GM19025 (cell line): ENCODE measurements around the gene PDZRN3.

ENCODE experiments used
- ATAC-seq: cut with Tn5 transposase; IDR thresholded peaks from one replicate; pipeline ENCODE4 v1.9.1; 2021; ENCODE audit warnings: mild to moderate bottlenecking, low read depth, moderate library complexity; ENCODE audit not compliant: unreplicated experiment

PDZRN3 gene

GRCh38 chr3:73624821-73625665, at the start of gene PDZRN3:
Gene PDZRN3, minus strand, starts transcription at chr3:73624941.
- no peak for ATAC-seq

DNA sequence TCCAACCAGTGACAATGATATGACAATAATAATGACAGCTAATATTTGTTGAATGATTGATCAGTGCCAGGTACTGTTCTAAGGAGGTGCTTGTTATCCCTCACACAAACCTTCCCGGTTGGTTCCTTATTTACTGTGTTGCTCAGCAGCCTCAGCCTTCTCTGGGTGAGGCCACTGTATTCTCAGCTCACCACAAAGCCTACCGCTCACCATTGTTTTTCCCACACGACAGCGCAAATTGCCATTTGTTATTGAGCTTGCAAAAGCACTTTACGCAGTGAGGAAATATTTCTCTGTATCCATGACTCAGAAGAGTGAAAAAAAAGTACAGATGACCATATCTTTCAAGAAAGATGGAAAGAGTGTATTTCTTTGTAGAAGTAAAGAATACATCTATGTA, 49.5 kb upstream of the PDZRN3 start:
- no peak for ATAC-seq

DNA sequence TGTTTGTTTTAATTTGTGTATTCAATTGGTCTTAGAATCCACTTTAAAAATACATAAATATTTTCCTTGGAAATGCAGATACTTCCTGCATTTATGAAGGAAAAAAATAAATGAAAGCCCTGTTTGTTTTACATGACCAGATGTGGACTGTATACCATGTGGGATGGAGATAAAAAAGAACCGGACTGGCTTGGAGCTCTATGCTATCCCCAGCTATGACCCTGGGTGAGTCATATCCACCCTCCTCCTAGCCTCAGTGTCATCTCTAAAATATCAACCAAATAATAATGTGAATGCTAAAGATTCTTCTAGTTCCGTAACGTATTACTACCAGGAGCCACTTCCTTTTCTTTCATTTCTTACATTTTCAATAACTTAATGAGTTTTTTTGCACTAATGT, 44.5 kb upstream of the PDZRN3 start:
- no peak for ATAC-seq

GRCh38 chr3:73668391-73668790, 43.6 kb upstream of the PDZRN3 start:
- ATAC-seq = no peak

GRCh38 chr3:73667889-73668288, 43.1 kb upstream of the PDZRN3 start:
- no peak for ATAC-seq

GRCh38 chr3:73665286-73665685, 40.5 kb upstream of the PDZRN3 start:
- ATAC-seq = no peak

- no peak for ATAC-seq
Measured at GRCh38 chr3:73664389-73664788, 39.6 kb upstream of the PDZRN3 start.

DNA sequence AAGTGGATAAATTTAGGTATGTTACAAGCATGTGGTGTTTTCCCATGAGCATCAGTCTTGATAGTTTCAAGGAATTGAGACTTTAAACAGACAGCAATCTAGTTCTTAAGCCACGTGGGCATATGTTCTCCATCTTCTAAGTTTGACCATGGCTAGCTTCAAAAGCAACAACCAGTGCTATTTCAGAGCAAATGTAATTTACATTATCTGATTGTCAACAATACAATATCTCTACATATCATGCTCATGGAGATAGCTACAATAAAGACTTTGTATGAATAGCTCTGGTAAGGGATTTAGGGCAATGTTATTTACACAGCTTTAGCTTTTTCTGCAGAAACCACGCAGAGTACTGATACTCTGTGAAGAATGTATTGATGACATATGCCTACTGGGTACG, 38.8 kb upstream of the PDZRN3 start:
- ATAC-seq = no peak

GRCh38 chr3:73661265-73661664, 36.5 kb upstream of the PDZRN3 start:
- ATAC-seq = no peak

- no peak for ATAC-seq
Measured at GRCh38 chr3:73658227-73658626, 33.5 kb upstream of the PDZRN3 start.

GRCh38 chr3:73657186-73657585, 32.4 kb upstream of the PDZRN3 start:
- ATAC-seq = no peak

GRCh38 chr3:73656241-73656890, 31.6 kb upstream of the PDZRN3 start:
- no peak for ATAC-seq

DNA sequence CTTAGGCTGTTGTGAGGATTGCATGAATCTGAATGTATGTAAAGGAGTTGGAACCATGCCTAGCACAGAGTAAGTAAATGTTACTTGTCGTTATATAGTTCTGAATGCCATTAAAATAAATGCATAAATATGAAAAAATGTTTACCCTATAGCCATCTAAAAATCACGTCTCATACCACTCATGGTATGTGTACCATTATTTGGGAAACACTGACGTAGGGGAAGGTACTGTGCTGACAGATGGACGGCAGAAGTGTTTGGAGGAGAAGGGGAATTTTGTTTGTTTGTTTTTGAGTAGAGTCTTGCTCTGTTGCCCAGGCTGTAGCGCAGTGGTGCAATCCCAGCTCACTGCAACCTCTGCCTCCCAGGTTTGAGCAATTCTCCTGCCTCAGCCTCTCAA, 30.5 kb upstream of the PDZRN3 start:
- ATAC-seq = no peak

- ATAC-seq = no peak
Measured at GRCh38 chr3:73653877-73654276, 29.1 kb upstream of the PDZRN3 start.

DNA sequence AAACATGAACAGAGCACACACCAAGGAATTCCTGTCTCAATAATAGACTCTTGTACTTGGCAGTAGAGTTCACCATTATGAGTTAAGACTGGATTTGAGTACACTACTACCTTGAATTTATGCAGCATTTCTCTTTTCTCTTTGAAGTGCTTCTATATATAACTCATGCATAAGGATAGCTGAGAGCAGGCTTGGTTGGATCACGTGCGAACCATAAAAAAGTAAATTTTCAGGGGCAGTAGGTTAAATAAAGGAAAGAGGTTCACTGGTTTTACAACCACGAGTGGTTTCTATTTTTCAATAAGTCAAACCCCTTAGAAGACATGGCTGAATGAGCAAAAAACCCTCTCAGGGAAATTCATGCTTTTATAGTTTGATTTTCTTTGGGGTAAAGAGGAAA, 28.6 kb upstream of the PDZRN3 start:
- no peak for ATAC-seq

DNA sequence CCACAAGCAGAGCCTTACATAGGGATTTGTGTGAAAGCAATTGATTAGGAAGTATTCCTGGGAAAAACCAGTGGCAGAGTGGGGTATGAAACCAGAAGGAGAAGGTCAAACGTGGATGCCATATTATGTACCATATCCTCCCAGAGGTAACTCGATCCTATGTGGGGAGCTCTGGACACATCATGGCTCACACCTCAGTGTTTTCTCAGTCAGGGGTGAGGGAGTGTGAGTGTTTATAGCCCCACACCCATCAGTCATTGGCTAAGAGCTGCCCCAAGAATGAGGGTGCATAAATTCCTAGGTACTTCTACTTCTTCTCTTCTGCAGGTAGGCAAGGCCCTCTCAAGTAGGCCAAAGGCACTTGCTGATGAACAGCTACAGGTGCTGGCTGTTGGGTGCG, 28.2 kb upstream of the PDZRN3 start:
- ATAC-seq = no peak

GRCh38 chr3:73637042-73637441, 12.3 kb upstream of the PDZRN3 start:
- ATAC-seq = no peak

DNA sequence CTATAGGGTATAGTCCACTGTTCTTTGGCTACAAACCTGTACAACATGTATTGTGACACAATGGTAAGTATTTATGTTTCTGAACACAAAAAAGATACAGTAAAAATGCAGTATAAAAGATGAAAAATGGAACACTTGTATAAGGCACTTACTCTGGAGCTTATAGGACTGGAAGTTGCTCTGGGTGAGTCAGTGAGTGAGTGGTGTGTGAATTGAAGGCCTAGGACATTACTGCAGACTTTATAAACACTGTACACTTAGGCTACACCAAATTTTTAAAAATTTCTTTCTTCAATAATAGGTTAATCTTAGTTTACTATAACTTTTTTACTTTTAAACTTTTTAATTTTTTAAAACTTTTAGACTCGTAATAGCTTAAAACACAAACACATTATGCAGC, 10.5 kb upstream of the PDZRN3 start:
- no peak for ATAC-seq

GRCh38 chr3:73633916-73634344, 9.2 kb upstream of the PDZRN3 start:
- no peak for ATAC-seq

DNA sequence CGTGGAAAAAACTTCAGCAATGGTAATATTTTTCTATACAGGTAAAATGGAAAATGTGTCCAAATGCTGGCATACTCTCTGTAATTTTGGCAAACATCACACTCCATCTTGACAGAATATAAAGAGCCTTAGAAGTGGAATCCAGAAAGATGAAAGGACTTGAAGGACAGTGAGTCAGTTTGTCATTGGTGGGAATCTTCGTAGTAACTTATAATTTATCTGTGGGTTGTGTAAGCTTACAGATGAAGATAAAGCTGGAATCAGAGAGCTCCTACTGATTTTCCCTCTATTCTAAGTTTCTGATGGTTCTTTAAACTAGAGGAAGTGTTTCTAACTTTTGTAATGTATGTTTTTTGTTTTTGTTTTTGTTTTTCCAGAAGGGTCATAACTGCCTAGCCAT, 8.7 kb upstream of the PDZRN3 start:
- no peak for ATAC-seq

DNA sequence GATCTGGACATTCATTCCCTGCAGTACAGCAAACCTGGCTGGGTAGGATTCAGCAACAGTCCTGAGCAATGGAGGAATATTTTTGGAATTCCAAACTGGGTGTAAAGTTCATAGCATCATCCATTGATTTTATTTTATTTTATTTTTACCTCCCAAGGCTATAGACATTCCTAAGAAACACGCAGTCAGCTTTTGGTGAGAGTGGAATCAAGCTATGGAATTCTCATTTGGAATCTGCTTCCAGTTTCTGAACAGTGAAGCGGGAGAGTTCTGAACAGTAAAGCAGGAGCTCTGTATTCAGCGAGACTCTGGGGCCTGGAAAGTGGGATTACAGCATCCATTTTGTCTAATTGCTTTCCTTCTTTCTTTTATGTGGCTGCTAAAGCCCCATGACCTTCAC, 1.4 kb upstream of the PDZRN3 start:
- no peak for ATAC-seq
